SU-DHL-6 (cell line): ENCODE data around the gene C3.

ENCODE experiments used
- EZH2phosphoT487 ChIP-seq: fragments of 200-600 bp; sonication (generic), shearing (Covaris generic); conservative IDR thresholded peaks from 2 replicates; pipeline ENCODE4 v1.6.1; 2018; ENCODE audit warnings: mild to moderate bottlenecking, antibody characterized with exemption, low read length, moderate library complexity, mixed read lengths
- TF ChIP-seq, protein P1 (sequence below): fragments of 200-600 bp; sonication (generic); IDR thresholded peaks from one replicate; pipeline ENCODE4 v1.5.1; 2017; ENCODE audit warnings: antibody characterized with exemption, mild to moderate bottlenecking, low read length, moderate library complexity; ENCODE audit not compliant: insufficient read depth, poor library complexity, severe bottlenecking

DNA sequence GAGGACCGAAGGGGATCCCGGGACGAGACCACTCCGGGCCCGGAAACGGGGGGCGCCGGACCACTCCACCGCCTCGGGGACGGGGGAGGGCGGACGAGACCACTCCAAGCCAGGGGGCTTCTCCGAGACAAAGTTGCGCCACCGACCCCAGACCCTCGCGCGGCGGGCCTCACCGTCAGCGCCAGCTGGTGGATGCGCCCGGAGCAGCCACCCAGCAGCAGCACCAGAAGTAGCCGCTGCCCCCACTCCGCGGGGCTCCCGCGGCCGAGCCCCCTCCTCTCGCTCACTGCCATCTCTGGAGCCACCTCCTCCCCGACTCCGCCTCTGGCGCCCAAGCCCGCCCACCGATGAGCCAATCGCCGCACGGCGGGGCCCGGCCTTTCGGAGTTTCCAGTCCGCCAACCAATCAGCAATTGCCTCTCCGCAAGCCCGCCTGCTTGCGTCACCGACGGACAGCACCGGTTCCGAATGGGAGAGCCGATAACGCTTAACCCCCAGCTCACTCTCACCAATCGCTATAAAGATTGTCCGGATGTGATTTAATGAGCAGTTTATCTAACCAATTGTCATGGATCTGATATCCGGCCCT is 16.9 kb upstream of the C3 start, which contains the start of gene GPR108:
- TF ChIP-seq, protein P1, sequence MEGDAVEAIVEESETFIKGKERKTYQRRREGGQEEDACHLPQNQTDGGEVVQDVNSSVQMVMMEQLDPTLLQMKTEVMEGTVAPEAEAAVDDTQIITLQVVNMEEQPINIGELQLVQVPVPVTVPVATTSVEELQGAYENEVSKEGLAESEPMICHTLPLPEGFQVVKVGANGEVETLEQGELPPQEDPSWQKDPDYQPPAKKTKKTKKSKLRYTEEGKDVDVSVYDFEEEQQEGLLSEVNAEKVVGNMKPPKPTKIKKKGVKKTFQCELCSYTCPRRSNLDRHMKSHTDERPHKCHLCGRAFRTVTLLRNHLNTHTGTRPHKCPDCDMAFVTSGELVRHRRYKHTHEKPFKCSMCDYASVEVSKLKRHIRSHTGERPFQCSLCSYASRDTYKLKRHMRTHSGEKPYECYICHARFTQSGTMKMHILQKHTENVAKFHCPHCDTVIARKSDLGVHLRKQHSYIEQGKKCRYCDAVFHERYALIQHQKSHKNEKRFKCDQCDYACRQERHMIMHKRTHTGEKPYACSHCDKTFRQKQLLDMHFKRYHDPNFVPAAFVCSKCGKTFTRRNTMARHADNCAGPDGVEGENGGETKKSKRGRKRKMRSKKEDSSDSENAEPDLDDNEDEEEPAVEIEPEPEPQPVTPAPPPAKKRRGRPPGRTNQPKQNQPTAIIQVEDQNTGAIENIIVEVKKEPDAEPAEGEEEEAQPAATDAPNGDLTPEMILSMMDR = no peak
- no peak for TF ChIP-seq EZH2phosphoT487
